ENCODE measurements around the gene SGK2. TPM values are rescaled to one million over a fixed set of nuclear protein-coding genes. Genes with fewer than 3 reads are reported as not detected.
A peak's percentile ranks its signal among the peaks of the same experiment; 100 is the strongest.

The SGK2 gene
- total and polyA plus RNA-seq, 9 of the 15 experiments (the other 6 are each of a cell fraction or from before 2014, with no cell fraction given) = 0.07 to 0.31 (median 0.15) TPM; not detected in 2

- Histone ChIP-seq H2AFZ (ENCODE audit: low read depth, low read length) (peak overlapping the region; percentile 60), H3K4me2 (ENCODE audit: insufficient read depth, low read length) (peak overlapping the region; percentile 72), H3K27me3 (ENCODE audit: control insufficient read depth in 2 of 2, insufficient read depth in 2 of 2, low read length in 2 of 2) (no peaks in the 10 kb centered on the region), H3K9me1 (ENCODE audit: control insufficient read depth, insufficient read depth, low read length) (no peaks in the 10 kb centered on the region), H3K4me3 (peak overlapping the region; percentile 45), H3K4me1 (replicated peaks in 1 of 2; ENCODE audit: control insufficient read depth in 2 of 2, insufficient read depth in 2 of 2, low read length in 2 of 2) (peaks cover 23 to 34% of the 10 kb centered on the region in 2 experiments; a peak in 4 of 5 replicates), H3K79me2 (ENCODE audit: control insufficient read depth, insufficient read depth, low read length) (peaks cover 22% of the 10 kb centered on the region; the same call in 2 of the 3 replicates), H3K9me3 (replicated peaks; ENCODE audit: control insufficient read depth, insufficient read depth, low read depth, low read length) (no peaks in the 10 kb centered on the region), H3K9ac (ENCODE audit: insufficient read depth in 1 of 2, low read depth in 2 of 2, low read length in 2 of 2) (peak overlapping the region; percentile 26 to 44; a peak in 3 of 4 replicates), H3K27ac (ENCODE audit: extremely low read depth, low read depth, low read length) (peak overlapping the region; percentile 18; the same call in 1 of the 3 replicates), H4K20me1 (replicated peaks; ENCODE audit: control insufficient read depth, insufficient read depth, low read length) (no peaks in the 10 kb centered on the region), H3K36me3 (ENCODE audit: control insufficient read depth, insufficient read depth, low read length) (peaks cover 7% of the 10 kb centered on the region; the same call in 1 of the 3 replicates)
- FAIRE-seq (no peak), DNase-seq (ENCODE audit: extremely low read depth in 1 of 4, low spot score in 3 of 4) (peak in 3 of 4 experiments; percentile 40 to 58 (median 53)), ATAC-seq (peak; percentile 16)
- ChIA-PET CTCF (ENCODE audit: low intra/inter-chr PET ratio) (no interaction called here), POLR2A (interaction anchor here (0.6 to 4.5 kb wide), 7 partner anchors 9 to 1880 kb away, joined by 3 to 19 read pairs (median 4); partner anchors contain the start of gene SRSF6)
- TSS peak; percentile 24 for BruUV-seq (replicated peaks)
- 41% methylated on average over 9 of the region's 27 CpGs for WGBS (ENCODE audit: insufficient coverage, low coverage, missing lambda C conversion rate)
- intact Hi-C loops (cut with micrococcal nuclease) = no loop called here
- in situ Hi-C loops (cut with MboI) = no loop called here
- no peak for TF ChIP-seq GABPB1 (CRISPR knock-in tag; IDR thresholded peaks at IDR 0.05)
- no peak for TF ChIP-seq HINFP (tag; conservative IDR thresholded peaks at IDR 0.05; ENCODE audit: low read depth)
- TF ChIP-seq SRF (CRISPR knock-in tag; IDR thresholded peaks at IDR 0.05) = no peak
- peak; percentile 0; the same call in 1 of the 2 replicates for TF ChIP-seq POLR2G (IDR thresholded peaks at IDR 0.05; ENCODE audit: low read depth, low read length)
- TF ChIP-seq CEBPZ (IDR thresholded peaks at IDR 0.05; ENCODE audit: borderline replicate concordance, low read depth, low read length) = no peak
- no peak for TF ChIP-seq HNRNPLL (IDR thresholded peaks at IDR 0.05; ENCODE audit: low read depth, low read length, poor library complexity, severe bottlenecking)
- no peak for TF ChIP-seq MLLT1 (IDR thresholded peaks at IDR 0.05)
- no peak for TF ChIP-seq EZH2 (IDR thresholded peaks at IDR 0.05; ENCODE audit: borderline replicate concordance, low read depth, low read length)
- no peak for TF ChIP-seq CBX5 (IDR thresholded peaks at IDR 0.05; ENCODE audit: borderline replicate concordance, low read depth)
- TF ChIP-seq POU5F1 (IDR thresholded peaks at IDR 0.05; ENCODE audit: borderline replicate concordance, low read depth, low read length, partially characterized antibody) = no peak
- no peak for TF ChIP-seq MCM2 (IDR thresholded peaks at IDR 0.05; ENCODE audit: low read depth)
- TF ChIP-seq ZNF444 (CRISPR knock-in tag; IDR thresholded peaks at IDR 0.05) = no peak
- TF ChIP-seq PHTF2 (CRISPR knock-in tag; IDR thresholded peaks at IDR 0.05) = no peak
- TF ChIP-seq TRIM25 (IDR thresholded peaks at IDR 0.05; ENCODE audit: borderline replicate concordance) = no peak
These were observed 44.2 kb upstream of the SGK2 start for GRCh38 chr20:43514648-43514999.

Data from K562 (cell line).